RWPE2 (cell line): ENCODE data around the gene B3GAT1.

Source experiments
- ATAC-seq: fragments of 200-7000 bp; cut with Tn5 transposase; 3 replicates; pipeline ENCODE4 v1.9.1; 2021; ENCODE audit warnings: low read depth
- DNase-seq: peaks from one replicate; pipeline ENCODE4 v3.0.0-alpha.2; 2020; ENCODE audit warnings: low spot score
- H3K27ac ChIP-seq: fragments of 450-650 bp; 2 replicates; pipeline ENCODE4 v1.5.1; 2017; ENCODE audit warnings: mild to moderate bottlenecking; ENCODE audit not compliant: poor library complexity, severe bottlenecking
- H3K27me3 ChIP-seq: fragments of 250-450 bp; sonication (Bioruptor Pico); 2 replicates; pipeline ENCODE4 v1.5.1; 2021; ENCODE audit warnings: mild to moderate bottlenecking, moderate library complexity; ENCODE audit not compliant: insufficient read depth, poor library complexity, severe bottlenecking
- H3K36me3 ChIP-seq: fragments of 250-450 bp; sonication (Bioruptor Pico); 2 replicates; pipeline ENCODE4 v1.5.1; 2020; ENCODE audit warnings: low read depth, mild to moderate bottlenecking, moderate library complexity
- H3K4me1 ChIP-seq: fragments of 250-450 bp; sonication (Bioruptor Pico); 2 replicates; pipeline ENCODE4 v1.5.1; 2021; ENCODE audit warnings: mild to moderate bottlenecking, moderate library complexity; ENCODE audit not compliant: insufficient read depth, poor library complexity, severe bottlenecking
- H3K4me3 ChIP-seq: fragments of 250-450 bp; sonication (Bioruptor Pico); 2 replicates; pipeline ENCODE4 v1.5.1; 2021; ENCODE audit warnings: mild to moderate bottlenecking, moderate library complexity; ENCODE audit not compliant: severe bottlenecking
- H3K9me3 ChIP-seq: fragments of 250-450 bp; sonication (Bioruptor Pico); 2 replicates; pipeline ENCODE4 v1.5.1; 2021; ENCODE audit warnings: mild to moderate bottlenecking, moderate library complexity; ENCODE audit not compliant: severe bottlenecking
- CTCF ChIP-seq: fragments of 450-650 bp; IDR thresholded peaks from one replicate; pipeline ENCODE4 v1.5.1; 2017; ENCODE audit warnings: mild to moderate bottlenecking, moderate library complexity; ENCODE audit not compliant: poor library complexity, severe bottlenecking

The B3GAT1 gene

GRCh38 chr11:134398079-134398444 is 14.0 kb downstream of the B3GAT1 start:
- Histone ChIP-seq H3K9me3 (no peaks in the 10 kb centered on the region), H3K4me3 (no peak overlapping the region), H3K27me3 (no peaks in the 10 kb centered on the region), H3K4me1 (no peaks in the 10 kb centered on the region), H3K27ac (no peak overlapping the region), H3K36me3 (no peaks in the 10 kb centered on the region)
- TF ChIP-seq CTCF = no peak
- no peak for ATAC-seq
- no peak for DNase-seq

GRCh38 chr11:134397304-134398078 is 14.6 kb downstream of the B3GAT1 start:
- Histone ChIP-seq H3K9me3 (no peaks in the 10 kb centered on the region), H3K4me1 (no peaks in the 10 kb centered on the region), H3K4me3 (no peak overlapping the region), H3K27me3 (no peaks in the 10 kb centered on the region), H3K36me3 (no peaks in the 10 kb centered on the region), H3K27ac (no peak overlapping the region)
- ATAC-seq (no peak), DNase-seq (no peak)
- TF ChIP-seq CTCF = no peak

- H3K4me3 ChIP-seq = no peak overlapping the region
- H3K36me3 ChIP-seq = no peaks in the 10 kb centered on the region
- no peaks in the 10 kb centered on the region for H3K4me1 ChIP-seq
- DNase-seq = no peak
- no peak overlapping the region for H3K27ac ChIP-seq
- ATAC-seq = no peak
- H3K27me3 ChIP-seq = no peaks in the 10 kb centered on the region
- H3K9me3 ChIP-seq = no peaks in the 10 kb centered on the region
- TF ChIP-seq CTCF = no peak
These were observed 17.0 kb downstream of the B3GAT1 start for GRCh38 chr11:134395002-134395401.

GRCh38 chr11:134394311-134394710 is 17.7 kb downstream of the B3GAT1 start:
- Histone ChIP-seq H3K4me1 (no peaks in the 10 kb centered on the region), H3K4me3 (no peak overlapping the region), H3K36me3 (no peaks in the 10 kb centered on the region), H3K9me3 (no peaks in the 10 kb centered on the region), H3K27ac (no peak overlapping the region), H3K27me3 (no peaks in the 10 kb centered on the region)
- DNase-seq (no peak), ATAC-seq (no peak)
- no peak for TF ChIP-seq CTCF

GRCh38 chr11:134393638-134394037 is 18.4 kb downstream of the B3GAT1 start:
- Histone ChIP-seq H3K9me3 (no peaks in the 10 kb centered on the region), H3K4me3 (no peak overlapping the region), H3K27ac (no peak overlapping the region), H3K36me3 (no peaks in the 10 kb centered on the region), H3K27me3 (no peaks in the 10 kb centered on the region), H3K4me1 (no peaks in the 10 kb centered on the region)
- DNase-seq = no peak
- peak; percentile 9 for TF ChIP-seq CTCF
- 0 out of 3 replicates have a peak, but pooled peaks have one; percentile 51 for ATAC-seq
